NCI-H1048 (cell line): ENCODE data around the gene SSTR3.
"Not testable (repeated sequence)": the region's sequence is repeated elsewhere in the genome, so short reads cannot be mapped to it uniquely, and the experiment has no call there.

Experiments used
- DNase-seq: peaks from one replicate; lab custom pipeline; 2025; lab: John Stamatoyannopoulos, UW

Gene SSTR3

DNA sequence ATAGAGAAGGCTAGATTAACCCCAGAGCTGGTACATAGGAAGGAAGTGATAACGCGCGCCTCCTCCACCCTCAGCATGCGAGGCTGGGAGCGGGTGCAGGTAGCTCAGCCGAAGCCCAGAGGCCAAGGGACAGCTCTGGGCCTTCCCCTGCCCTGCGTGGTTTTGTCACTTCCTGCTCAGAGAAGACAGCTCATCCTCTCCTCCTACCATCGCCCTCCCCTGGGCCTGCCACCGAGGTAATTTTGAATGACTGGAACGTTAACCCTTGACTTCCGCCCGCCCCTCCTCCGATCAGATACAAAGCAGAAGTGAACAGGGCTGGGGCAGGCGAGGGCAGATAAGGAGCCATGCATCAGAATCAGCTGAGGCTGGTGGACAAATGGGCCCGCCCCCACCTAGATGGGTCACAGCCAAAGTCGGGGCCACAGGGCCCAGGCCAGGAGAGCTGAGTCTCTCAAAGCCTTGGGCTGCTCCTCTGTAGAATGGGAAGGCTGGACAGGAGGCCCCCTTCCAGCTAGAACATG is 30.2 kb upstream of the SSTR3 start:
- DNase-seq, result no peak

DNA sequence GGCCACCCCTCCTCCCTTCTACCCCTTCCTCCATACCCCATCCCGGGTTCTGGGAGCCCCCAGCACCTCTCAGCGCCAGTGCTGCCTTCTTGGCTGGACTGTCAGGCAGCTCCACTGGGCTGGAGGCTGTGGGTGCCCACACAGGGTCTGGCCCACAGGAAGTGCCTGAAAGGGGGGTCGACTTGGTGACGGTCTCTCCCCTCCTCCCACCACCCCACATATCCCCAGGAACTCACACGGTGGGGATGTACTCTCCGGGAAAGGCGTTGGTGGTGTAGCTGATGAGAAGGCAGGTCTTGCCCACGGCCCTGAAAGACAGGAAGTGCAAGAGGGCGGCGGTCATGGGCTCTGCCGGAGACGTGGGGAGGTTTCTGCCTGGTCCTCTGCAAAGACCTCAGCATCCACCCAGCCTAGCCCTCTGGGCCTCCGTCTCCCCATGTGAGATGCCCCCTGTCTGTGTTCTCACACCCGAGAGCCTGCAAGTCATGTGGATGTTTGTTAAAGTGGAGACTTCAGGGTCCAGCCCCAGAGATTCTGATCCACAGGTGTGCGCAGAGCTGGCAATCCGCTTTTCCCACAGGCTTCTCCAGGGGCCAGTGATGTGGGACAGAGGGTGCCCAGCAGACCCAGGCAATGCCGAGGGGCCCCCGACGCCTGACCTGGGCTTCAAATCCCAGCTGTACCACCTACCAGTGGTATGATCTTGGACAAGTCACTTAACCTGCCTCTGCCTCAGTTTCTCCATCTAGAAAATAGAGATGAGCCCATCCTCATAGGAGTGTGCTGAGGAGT is 29.3 kb upstream of the SSTR3 start:
- DNase-seq, result no peak

DNA sequence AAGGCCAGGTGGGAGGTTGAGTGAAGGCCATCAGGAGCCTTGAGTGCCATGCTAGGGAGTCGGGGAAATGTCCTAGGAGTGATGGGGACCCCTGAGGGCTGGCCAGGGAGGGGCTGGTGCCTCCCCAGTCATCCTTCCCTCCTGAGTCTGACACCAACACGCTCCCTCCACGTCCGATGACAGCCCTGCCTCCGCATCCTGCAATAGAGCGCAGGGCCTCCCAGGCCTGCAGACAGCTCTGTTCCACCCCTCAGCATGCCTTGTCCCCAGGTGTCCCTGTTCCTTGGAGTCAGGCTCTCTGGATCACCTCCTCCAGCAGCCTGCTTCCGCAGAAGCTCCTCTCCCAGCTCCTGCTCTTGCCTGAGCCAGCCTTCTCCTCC is 28.7 kb upstream of the SSTR3 start:
- DNase-seq, result no peak

DNA sequence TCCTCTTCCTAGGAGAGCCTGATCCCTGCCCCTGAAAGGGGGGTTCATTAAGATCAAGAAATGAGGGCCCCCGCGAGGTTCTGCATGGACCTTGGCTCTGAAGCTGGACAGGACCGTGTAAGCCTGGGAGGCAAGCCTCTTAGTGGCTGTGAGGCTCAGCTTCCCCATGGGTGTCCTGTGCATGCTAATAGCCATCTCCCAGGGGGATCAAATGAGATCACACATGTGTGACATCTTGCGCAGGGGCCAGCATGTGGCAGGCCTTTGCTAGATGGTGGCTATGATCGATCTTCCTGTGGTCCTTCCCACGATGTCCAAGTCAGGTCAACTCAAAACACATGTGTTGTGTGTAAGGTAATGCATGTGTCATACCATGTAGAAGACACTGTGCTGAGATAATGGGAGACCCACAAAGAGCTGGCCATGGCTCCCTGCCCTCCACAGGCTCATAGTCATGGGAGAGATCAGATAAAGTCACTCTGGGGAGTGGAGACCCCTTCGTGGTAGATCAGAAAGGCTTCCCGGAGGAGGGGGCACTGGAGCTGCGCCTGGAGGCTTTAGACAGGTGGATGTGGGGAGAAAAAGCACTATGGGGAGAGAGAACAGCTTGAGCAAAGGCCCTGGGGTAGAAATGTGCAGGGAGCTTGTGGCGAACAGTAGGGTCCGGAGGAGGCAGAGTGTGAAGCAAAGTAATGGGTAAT is 28.1 kb upstream of the SSTR3 start:
- DNase-seq, result no peak

DNA sequence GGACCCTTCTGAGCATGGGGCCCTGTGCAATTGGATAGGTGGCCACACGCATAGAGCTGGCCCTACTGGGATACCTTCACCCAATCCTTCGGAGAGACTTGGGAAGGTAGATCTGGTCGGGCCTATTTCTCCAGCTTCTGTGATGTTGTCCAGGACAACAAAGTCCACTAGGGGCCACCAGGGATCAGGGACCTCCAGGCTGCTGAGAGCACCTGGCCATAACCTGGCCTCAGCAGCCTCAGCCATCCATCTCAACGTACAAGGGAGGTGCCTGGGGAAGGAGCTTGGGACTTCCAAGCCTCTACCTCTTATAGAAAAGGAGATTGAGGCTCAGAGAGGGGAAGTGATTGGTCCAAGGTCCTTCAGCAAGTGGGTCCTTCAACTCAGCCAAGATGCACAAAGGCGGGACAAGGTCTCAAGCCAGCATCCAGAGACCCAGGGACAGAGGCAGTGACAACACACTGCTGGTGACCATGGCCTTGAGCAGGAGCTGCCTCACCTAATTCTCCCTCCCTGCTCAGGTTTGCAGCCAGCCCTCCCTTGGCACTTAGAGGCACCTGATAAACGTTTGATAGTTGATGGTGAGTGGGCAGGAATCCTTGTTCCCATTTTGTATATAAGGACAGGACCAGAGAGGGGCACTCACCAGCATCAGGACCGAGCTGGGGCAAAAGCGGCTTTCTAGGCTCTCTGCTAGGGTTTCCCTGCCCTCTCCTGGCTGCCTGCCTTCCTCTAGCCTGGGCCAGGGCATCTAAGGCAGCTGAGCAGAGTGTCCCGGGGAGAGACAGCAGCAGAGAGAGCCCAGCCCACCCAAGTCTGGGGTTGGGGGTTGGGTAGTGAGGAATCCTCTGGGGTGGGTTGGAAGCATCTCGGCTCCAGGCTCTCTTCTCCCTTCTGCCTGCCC is 27.3 kb upstream of the SSTR3 start:
- DNase-seq, result no peak

DNA sequence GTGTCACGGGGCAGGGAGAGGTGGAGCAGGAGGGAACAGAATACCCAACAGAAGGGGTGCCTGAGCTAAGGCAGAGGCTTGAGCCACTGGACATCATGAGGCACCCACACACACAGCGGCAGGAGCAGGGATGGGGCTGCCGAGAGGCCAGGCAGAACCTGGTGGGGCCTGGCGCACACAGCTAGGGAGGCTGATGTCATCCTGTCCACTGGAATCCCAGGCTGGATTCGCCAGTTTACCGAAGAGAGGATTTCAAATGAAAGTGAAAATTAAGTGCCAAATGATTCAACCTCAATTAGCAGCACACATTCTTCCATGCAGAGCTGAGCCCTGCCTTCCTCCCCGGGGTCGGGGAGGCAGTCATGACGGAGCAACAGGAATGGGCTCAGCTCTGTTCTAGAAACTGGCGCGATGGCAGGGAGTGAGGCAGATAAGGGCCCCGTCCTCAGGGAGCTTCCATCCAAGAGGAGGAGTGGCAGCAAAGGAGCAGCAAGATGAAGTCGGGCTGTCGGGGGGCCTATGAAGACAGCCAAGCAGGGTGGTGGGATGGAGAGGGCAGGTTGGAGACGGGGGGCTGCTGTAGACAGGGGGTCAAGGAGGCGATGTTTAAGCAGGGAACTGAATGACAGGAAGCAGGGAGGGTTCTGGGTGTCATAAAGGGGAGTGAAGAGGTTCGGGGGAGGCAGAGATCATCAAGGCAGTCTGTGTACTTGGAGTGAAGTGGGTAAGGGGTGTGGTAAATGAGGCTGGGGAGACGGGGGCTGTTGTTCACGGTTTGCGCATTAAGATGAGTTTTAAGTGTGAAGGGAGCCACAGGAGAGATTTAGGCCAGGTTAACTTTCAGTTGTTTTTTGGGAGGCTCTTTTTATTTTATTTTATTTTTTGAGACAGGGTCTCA is 25.3 kb upstream of the SSTR3 start:
- DNase-seq, result no peak

DNA sequence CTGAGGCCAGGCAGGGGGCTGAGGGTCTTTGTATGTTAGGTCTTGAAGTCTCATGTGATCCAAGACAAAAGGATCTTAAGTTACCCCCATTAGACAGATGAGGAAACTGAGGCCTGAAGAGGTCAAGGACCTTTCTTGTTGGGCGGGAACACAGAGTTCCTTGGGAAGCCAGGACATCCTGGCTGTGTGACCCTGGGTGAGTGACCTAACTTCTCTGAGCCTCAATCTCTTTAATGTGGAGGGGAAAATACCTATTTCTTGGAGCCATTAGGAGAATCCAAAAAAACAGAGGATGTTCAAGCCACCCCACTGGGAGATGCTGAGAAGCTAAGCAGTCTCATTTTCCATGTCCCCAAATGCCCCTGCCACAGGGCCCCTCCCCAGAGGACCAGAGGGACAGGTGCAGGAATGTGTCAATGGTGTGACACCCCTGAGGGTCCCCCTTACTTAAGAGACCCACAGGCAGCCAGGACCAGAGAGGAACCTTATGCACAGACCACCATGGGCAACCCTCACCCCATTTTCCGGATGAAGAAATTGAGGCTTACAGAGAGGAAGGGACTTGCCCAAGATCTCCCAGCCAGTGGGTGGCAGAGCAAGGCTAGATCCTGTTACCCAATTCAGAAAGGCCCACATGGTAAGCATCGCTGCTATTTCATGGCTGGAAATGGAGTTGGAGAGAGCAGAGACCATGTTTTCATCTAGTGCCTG is 23.8 kb upstream of the SSTR3 start:
- no peak for DNase-seq

DNA sequence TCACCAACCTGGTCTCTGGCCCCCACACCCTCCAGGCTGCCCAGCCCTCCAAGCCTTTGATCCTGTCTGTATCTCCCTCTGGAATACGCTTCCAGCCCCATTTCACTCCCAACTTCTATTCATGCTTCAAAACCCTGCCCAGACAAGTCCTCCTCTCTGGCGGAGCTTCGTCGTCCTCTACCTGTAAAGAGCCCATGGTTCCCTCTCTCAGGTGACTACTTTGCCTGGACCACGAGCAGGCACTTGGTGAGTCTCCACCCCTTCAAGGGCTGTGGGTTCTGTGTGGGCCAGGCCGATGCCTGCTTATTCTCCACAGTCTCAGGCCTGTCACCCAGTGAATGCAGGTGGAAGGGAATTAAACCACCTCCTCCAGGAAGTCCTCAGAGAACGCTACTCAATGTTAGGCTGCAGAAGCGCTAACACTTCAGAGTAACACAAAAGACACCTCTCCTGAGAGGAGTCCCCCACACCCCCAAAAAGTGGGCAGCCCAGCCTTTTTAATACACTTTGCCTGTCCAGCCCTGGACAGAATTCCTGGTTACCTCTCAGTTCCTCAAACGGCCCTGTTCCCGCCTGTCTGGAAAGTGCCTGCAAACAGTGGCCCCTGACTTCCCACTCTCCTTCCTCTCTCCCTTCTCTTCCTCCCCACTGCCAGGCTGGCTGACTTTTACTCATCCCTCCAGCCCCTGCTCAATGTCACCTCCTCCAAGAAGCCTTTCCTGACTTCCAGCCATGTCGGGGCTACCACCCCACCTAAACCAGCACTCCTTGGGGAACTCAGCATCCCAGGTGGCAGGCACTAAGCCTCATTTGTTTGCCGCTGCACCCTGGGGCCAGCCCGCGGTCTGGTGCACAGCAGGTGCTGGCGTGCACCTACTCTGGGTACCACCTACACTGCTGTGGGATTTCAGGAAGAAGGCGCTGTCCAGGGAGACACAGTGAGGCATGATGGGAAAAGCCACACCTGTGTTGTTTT is 22.7 kb upstream of the SSTR3 start:
- no peak for DNase-seq

DNA sequence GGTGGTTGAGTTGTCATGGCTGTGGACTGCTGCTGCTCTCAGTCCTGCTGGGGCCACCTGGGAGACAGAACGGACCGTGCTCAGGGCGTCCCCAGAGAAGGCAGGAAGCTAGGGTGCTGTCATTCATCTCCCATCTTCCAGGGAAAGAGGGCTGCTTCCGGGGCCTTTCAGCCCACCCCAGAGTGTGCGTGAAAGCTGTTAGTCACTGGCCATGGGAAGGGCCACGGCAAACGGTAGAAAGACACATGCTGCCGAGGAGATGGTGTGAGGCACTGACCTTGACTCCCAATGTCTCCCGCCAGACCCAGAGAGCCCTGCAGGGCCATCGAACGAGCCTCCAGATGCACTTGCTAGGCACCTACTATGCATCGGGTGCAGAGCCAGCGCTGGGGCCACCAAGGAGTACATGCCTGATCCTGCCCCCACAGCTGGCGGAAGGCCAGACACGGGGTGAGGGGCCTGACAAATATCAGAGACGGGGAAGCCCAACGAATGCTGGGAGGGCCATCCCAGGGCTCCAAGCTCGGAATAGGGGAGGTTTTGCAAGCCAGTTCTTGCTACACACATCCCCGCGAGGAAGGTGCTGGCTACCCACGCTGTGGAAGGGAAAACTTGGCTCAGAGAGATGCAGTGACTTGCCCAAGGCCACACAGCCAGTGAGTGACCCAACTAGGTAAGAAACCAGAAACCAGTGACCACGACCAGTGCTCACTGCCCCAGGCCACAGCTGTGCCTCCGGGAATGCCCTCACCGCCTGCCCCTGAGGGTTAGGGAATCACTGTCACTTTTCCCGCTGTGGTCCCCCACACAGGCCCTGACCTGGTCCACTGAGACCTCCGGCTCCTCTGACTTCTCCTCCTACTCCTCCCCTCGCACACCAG is 21.7 kb upstream of the SSTR3 start:
- no peak for DNase-seq

DNA sequence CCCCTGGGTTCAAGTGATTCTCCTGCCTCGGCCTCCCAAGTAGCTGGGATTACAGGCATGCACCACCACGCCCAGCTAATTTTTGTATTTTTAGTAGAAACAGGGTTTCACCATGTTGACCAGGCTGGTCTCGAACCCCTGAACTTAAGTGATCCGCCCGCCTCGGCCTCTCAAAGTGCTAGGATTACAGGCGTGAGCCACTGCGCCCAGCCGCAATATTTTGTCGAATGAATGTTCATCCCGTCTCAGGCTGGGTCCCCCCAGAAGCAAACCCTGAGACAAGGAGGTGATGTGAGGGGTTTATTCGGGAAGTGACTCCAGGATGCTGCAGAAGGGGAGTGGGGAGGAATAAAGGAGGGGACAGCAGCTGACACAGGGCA is 21.1 kb upstream of the SSTR3 start:
- not testable (repeated sequence) for DNase-seq

DNA sequence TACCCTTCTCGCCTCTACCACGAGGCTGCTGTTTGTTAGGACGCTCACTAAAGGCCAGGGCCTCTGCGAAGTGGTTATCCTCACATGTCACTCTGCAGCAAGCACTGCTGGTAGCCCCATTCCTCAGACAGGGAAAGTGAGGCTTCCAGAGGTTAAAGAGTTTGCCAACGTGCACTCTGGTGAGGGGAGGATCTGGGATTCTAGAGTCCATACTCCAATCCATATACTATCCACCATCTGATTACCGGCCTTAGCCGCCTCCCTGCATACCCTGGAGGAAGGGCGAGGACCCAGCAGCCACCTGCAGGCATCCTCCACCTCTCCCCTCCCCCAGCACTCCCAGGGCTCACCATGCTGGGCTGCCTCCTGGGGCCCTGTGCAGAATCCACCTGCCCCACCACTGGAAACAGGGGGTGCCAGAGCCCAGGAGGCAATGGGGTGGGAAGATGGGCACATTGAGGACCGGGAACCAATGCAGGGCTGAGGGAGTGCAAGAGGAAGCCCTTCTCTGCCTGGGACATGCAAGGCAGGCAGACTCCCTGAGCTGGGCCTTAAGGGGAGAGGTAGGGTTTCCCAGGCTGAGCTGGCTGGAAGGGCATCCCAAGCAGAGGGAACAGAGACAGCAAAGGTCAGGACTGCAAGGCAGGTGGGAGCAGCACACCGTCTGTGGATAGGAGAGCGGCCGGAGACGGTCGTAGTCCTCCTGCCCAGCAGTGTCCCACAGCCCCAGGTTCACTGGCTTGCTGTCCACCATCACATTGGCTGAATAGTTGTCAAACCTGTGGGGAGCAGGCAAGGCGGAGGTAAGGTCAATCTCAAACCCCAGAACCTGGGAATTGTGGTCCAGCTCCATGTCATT is 20.1 kb upstream of the SSTR3 start:
- no peak for DNase-seq

DNA sequence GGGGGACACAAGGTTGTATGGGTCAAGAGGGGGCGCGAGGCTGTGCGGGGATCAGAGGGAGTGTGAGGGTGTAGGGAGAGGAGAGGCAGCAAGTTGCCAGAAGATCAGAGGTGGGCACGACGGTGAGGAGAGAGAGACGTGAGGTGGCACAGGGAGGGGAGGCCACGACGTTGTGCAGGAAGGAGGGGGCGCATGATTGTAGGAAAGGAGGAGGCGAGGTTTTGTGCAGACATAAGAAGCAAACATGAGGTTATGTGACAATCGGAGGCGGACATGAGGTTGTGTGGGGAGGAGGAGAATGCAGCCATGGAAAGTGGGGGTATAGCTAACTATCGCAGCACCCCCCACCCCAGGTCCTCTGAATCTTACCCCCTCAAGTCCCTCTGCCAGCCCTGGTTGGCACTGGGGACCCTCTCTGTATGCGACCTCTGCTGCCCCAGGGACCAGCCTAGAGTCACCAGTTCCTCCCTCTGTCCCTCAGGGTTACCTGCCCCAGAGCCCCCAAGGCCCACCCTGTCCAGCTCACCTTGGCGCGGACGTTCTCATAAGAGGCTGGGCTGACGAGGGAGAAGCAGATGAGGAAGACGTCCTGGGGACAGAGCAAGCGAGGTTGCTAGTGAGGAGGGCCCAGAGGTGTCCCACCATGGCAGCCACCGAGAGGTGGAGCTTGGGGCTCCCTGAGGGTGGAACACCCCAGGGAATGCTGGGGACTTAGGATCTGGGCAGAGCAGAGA is 19.3 kb upstream of the SSTR3 start:
- no peak for DNase-seq

DNA sequence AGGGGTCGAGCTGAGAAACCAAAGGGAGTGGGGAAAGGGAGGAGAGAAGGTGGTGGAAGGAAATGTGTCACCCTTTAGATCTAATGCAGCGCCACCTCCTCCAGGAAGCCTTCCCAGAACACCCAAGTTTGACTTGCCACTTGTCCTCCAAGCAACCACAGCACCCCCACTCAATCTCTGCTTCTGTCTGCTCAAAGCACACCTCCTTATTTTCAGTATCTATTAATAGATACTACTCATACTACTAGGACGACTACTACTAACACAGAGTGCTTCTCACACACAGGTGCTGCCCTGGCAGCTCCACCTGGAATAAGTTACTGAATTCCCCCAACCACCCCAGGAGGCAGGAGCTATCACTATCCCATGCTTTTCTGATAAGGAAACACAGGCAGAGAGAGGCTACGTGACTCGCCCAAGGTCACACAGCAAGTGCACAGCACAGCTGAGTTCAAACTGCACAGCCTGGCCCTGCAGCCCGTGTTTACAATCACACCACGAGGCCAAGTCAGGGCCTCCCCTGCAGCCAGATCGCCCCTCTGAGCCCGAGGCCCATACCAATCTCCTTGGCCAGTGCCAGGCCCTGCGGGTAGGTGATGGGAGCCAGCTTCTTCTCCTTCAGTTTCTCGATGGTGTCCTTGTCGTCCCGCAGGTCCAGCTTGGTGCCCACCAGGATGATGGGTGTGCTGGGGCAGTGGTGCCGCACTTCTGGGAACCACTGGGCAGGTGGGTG is 18.6 kb upstream of the SSTR3 start:
- DNase-seq, result no peak

DNA sequence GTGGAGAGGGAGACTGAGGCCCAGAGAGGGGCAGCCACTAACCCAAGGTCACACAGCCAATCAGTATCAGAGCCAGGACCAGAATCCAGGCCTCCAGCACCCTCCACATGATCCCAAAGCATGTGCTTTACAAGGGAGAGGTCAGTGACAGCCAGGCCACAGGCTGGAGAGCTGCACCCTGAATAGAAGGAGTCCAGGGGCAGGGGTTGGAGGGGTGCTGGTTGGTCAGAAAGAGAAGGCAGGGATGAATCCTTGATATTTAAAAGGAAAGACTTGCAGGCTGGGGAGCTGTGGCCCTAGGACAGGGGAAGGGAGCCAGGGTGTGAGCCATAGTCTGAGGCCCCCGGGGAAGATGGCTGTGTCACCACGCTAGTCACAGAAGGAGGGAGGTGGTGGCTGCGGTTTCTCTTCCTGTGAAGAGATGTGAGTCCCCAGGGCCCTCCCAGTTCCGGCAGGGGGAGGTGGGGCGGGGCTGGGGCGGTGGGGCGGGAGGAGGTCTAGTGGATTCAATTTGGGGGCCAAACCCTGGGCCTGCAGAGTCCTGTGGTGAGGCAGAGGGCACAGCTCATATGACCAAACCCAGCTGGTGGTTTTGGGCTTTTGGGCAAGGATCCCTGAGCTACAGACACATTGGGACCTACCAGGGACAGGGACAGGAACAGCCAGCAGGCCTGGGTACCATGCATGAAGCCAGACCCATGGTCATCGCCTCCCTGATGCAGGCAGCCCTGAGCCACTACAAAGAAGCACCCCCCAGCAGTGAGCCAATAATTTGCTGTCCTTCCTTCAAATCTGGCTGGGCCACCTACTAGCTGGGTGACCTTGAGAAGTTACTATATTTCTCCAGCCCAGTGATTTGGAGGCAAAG is 17.8 kb upstream of the SSTR3 start:
- DNase-seq, result no peak
